Head of caudate nucleus (tissue), 42 donors: ENCODE measurements around the gene TAS1R3.

ENCODE experiments used
- DNase-seq, 42 donors: peaks; one replicate each; pipeline versions ENCODE4 v3.0.0 to v3.0.0-alpha.2; 2020 to 2021; ENCODE audit warnings: mixed read lengths in 7 of 42
- intact Hi-C: fragments of 100-400 bp; cut with DNase I; formaldehyde crosslinking; loops from one replicate; pipeline ENCODE4 v1.15.0; 2022

TAS1R3 gene

GRCh38 chr1:1293263-1294249, 37.5 kb upstream of the TAS1R3 start:
- peak in 1 of 42 donors; percentile 2 for DNase-seq
- intact Hi-C loops, result no loop called here

GRCh38 chr1:1294250-1294890, 36.7 kb upstream of the TAS1R3 start:
- intact Hi-C loops, result no loop called here

GRCh38 chr1:1295154-1295923, 35.7 kb upstream of the TAS1R3 start:
- intact Hi-C loops, result no loop called here
- no peak for DNase-seq

More at GRCh38 chr1:1294250-1294890, 36.7 kb upstream of the TAS1R3 start:
- DNase-seq, result no peak

DNA sequence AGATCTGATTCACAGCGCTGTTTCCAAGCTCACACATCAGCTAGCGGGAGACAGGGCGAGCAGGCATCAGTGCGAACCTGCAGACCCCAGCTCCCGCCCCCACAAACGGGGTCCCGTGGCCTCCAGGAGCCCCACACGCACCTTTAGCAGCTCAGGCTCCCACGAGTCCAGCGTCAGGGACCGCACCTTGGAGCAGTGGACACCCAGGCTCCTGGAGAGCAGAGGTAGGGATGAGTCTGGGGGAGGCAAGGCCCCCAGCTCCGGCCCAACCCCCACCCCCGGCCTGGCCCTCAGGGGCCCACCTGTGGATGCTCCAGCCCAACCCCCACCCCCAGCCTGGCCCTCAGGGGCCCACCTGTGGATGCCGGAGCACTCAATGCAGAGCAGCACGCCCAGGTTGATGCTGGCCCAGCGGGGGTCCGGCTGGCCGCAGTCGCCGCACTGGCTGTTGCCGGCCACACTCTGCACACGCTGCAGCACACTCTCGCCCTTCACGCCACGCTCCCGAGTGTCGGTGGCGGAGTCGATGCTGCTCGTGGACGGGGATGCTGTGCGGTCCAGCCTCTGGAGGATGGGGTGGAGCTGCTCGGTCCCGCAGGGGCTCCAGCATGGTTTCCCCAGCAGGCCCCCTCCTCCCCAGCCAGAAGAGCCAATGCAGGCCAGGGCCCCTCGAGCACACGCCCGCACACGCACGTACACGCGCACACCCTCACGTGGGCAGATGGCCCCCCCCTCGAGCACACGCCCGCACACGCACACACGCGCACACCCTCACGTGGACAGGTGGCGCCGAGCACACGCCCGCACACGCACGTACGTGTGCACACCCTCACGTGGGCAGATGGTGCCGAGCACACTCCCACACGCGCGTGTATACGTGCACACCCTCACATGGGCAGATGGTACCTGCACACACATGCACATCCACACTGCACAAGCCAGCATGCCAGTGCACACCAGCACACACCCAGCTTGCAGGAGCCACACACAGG, 34.7 kb upstream of the TAS1R3 start:
- intact Hi-C loops, result no loop called here
- no peak for DNase-seq

DNA sequence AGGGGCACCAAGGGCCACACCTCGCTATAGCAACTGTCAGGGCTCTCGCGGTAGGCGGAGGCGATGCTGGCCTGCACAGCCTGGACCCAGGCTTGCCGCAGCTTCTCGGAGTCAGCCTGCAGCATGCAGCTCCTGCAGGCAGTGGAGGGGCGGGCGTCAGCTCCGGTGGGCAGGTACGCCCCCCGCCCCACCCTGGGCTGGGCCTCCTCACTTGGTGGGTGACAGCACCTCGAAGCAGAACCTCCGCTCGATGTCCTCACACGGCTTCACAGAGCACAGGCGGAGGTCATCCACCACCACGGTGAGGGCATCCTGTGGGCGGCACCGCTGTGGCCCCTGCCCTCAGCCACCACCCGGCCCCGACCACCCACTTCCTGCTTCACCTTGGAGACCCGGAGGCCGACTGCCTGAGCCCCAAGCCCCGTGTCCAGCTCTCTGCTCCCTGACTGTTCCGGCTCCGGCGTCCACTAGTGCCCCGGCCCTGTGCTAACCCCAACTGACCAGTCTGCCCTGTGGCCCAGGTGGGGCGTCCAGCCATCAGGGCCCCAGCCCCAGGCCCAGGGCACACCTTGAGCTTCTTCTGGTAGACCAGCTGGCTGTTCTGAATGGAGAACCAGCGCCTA, 33.2 kb upstream of the TAS1R3 start:
- intact Hi-C loops, result no loop called here
- DNase-seq, result no peak

DNA sequence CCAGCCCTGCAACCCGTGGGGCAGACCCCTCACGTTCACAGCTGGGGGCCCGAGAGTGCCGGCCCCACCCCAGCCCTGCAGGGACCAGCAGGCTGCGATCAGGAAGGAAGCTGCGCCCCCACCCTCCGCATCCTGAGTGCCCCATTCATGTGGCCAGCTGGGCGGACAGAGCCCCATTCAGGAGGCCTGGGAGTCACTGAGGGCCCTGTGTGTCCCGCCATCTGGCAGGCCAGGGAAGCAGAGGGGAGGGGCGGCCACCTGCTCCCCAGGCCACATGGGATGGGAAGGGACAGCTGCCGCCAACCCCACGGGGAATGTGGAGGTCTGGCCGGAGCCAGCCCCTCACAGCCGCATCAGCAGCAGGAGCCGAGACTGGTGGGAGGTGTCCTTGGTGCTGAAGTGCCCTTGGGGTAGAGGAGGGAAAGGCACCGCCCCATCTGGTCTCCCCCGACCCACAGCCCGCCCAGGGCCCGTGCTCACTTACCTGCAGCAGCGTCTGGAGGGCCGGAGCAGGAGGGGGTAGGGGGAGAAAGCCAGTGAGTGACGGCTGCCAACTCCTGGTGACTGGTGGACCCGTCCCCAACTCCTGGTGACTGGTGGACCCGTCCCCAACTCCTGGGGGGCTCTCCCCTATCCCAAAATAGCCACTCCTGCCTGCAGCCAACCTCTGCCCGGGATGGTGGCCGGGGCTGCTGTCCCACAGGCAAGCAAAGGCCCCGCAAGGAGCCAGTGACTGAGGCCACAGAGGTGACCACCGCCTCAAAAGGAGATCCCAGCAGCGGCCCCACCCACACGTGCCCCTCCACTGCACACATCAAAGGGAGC, 32.0 kb upstream of the TAS1R3 start:
- DNase-seq, result peak; percentile 87 to 99 (median 96)
- intact Hi-C loops, result no loop called here

- intact Hi-C loops, result no loop called here
- DNase-seq, result peak in 1 of 42 donors; percentile 45
Observed at GRCh38 chr1:1299686-1300351, 31.3 kb upstream of the TAS1R3 start.

GRCh38 chr1:1300352-1300739, 30.7 kb upstream of the TAS1R3 start:
- intact Hi-C loops, result no loop called here
- DNase-seq, result no peak

DNA sequence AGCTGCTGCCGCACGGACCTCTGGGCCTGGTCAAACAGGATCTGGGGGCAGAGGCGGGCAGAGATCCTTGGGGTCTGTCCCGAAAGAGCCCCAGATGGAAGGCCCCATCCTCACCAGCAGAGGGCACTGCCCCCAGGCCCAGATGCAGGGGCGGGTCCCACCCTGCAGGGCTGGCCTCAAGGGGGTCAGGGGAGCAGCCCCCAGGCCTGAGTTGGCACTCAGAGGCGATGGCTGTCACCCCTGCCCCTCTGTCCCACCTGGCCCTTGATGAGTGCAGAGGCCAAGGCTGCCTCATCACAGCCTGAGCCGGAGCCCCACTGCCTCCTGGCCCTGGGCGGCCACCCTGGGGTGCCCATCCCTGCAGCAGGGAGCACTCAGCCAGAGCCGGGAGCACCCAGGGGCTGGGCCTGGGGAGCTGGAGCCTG, 29.1 kb upstream of the TAS1R3 start:
- intact Hi-C loops, result no loop called here
- DNase-seq, result no peak

DNA sequence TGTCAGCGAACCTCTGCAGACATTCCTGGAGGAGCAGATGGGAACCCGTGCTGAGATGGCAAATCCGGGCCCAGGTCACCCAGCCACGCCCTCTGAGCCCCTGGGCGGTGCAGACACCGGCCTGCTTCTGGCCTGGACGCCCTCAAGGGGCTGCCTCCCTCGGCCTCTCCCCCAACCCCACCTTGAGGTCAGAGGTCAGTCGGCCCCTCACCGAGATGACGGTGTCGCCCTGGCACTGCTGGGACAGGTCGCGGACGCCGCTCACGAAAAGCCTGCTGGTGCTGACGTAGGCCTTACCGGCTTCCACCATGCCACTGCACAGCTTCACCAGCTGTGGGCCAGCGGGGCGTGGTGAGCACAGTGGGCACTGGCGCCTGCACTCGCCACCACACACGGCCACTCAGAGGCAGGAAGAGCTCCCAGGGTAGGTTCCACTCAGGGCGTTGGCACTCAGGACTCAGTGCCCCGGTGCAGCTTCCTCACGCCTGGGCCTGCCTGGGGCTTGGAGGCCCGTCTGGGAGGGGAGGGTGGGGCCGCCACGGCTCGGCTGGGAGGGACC, 28.1 kb upstream of the TAS1R3 start:
- intact Hi-C loops, result no loop called here
- peak in 1 of 42 donors; percentile 43 for DNase-seq

DNA sequence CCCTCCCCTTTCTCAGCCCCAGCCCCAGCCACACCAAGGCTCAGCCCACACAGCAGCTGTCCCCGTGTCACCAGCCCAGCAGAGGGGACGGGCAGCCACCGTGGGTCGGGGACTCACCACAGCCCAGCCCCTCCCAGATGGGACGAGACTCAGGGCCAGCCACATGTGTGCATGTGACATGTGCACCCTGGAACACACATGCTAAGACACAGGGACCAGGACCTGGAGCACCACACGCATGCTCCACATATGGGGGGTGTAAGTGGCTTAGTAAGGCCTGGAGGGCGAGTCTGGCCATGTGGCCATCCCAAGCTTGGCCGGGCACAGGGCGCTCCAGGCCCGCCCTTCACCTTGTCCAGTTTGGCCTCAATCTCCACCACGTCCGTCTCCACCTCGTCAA, 27.3 kb upstream of the TAS1R3 start:
- DNase-seq, result no peak
- intact Hi-C loops, result no loop called here

GRCh38 chr1:1304331-1305299, 26.5 kb upstream of the TAS1R3 start:
- intact Hi-C loops, result no loop called here
- DNase-seq, result peak; percentile 93 to 99 (median 97)

DNA sequence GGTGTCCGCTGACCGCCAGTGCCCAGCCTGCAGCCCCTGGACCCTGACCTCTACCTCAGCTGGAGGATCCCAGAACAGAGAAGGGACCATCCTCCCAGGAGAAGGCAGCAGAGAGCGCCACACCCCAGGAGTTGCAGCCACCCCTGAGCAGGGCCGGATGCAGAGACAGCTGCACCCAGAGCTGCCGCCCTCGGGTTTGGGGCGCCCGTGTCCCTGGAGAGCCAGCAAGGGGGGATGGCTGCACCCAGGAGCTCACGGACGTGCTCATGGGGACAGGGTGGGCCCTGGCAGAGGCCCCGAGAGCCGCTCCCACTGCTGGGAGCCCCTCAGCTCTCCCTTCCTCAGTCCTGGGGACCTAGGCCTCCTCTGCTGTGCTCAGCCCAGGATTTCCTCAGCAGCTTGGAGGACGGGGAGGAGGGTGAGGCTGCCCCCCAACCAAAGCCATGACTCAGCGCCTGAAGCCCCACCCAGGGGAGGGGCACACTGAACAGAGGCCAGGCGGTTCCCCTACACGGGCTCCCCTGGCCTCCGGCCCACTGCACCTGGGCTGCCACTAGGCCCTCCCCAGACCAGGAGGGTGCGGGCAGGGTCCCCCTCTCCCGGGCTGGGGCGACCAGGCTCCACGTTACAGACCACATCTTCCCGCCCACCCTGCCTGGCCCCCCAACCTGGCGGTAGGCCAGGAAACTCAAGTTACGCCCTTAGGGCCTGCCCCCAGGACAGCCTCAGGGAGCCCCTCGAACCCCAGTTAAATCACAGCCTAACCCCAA, 25.6 kb upstream of the TAS1R3 start:
- intact Hi-C loops, result no loop called here
- peak in 35 of 42 donors; percentile 33 to 85 (median 63) for DNase-seq

DNA sequence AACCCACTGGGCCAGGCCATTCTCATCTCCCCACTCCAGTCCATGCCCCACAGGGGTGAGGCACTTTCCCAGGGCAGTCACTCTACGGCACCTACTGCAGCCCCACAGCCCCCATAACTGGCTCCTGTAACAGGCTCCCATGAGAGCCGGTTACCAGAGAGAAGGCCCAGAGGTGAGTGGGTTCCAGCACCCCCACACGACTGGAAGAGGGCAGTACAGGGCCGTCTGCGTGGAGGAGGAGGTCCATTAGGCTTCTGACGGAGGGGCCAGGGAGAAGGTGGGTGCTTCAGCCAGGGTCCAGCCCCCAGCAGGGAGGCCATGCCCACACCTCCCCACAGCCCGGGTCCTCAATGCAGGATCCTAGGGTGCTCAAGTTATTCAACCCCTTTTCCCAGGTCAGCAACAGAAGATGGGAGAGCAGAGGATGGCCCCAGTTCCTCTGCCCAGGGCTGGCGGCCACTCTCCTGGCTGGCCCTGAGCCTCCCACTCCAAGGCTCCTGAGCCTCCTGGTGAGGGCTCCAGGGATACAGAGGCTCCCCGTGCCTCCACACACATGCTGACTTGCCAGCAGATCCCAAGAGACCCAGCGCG, 24.9 kb upstream of the TAS1R3 start:
- DNase-seq, result peak in 4 of 42 donors; percentile 33 to 48 (median 40)
- intact Hi-C loops, result no loop called here
